ENCODE results near the gene IL36RN. TPM values are rescaled to one million over a fixed set of nuclear protein-coding genes. Genes with fewer than 3 reads are reported as not detected.

The IL36RN gene
- total RNA-seq, 1 donor from 2014 or later: 0.14 TPM

GRCh38 chr2:113098041-113098440 lies 39.0 kb downstream of the IL36RN start:
- Histone ChIP-seq H3K27ac (ENCODE audit: low read depth, low read length) (no peak overlapping the region), H3K4me1 (ENCODE audit: insufficient read depth, low read length) (no peaks in the 10 kb centered on the region), H3K36me3 (ENCODE audit: insufficient read depth, low read length) (no peaks in the 10 kb centered on the region), H3K9ac (ENCODE audit: low read length) (no peak overlapping the region), H3K4me2 (ENCODE audit: low read length) (no peak overlapping the region), H3K4me3 (ENCODE audit: insufficient read depth, low read depth, low read length) (no peak overlapping the region), H4K20me1 (ENCODE audit: insufficient read depth, low read length) (no peaks in the 10 kb centered on the region), H3K9me3 (ENCODE audit: insufficient read depth, low read depth, low read length) (peaks cover 2% of the 10 kb centered on the region), H3K79me2 (ENCODE audit: insufficient read depth, low read length) (no peaks in the 10 kb centered on the region), H2AFZ (ENCODE audit: low read depth, low read length) (no peak overlapping the region), H3K27me3 (ENCODE audit: insufficient read depth, low read length) (peaks cover 4% of the 10 kb centered on the region)
- H3K27me3 Mint-ChIP-seq (ENCODE audit: low read depth, unreplicated experiment): peaks cover 6% of the 10 kb centered on the region
- no peak overlapping the region for H3K27ac Mint-ChIP-seq (ENCODE audit: unreplicated experiment)
- no peak for FAIRE-seq
- H3K36me3 Mint-ChIP-seq (ENCODE audit: low read depth, unreplicated experiment): no peaks in the 10 kb centered on the region
- H3K4me3 Mint-ChIP-seq (ENCODE audit: unreplicated experiment): no peak overlapping the region
- peaks cover 8% of the 10 kb centered on the region for H3K9me3 Mint-ChIP-seq (ENCODE audit: unreplicated experiment)
- no peak for DNase-seq (ENCODE audit: low read depth)
- H3K4me1 Mint-ChIP-seq (ENCODE audit: low read depth, unreplicated experiment): no peaks in the 10 kb centered on the region
- TF ChIP-seq EZH2 (IDR thresholded peaks at IDR 0.05; ENCODE audit: insufficient read depth, low read length): no peak
- TF ChIP-seq CTCF (IDR thresholded peaks at IDR 0.05; ENCODE audit: insufficient read depth, low read depth, low read length): no peak

DNA sequence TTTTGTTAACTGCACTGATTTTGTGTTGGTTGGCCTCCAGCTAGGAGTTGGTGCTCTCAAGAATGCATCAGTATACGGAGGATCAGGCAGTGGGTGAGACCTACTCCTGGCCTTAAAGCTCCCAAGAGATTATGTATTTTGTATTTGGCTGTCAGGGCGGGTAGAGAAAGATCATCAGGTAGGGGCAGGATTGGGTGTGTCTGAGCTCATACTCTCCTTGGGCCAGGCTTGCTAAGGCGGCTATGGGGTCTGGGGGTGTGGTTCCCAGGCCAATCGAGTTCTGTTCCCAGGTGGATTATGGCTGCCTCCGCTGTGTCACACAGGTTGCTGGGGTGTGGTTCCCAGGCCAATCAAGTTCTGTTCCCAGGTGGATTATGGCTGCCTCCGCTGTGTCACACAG lies 39.5 kb downstream of the IL36RN start:
- Mint-ChIP-seq H3K27ac (ENCODE audit: unreplicated experiment) (no peak overlapping the region), H3K4me3 (ENCODE audit: unreplicated experiment) (no peak overlapping the region), H3K4me1 (ENCODE audit: low read depth, unreplicated experiment) (peaks cover under 1% of the 10 kb centered on the region), H3K9me3 (ENCODE audit: unreplicated experiment) (peaks cover 8% of the 10 kb centered on the region), H3K36me3 (ENCODE audit: low read depth, unreplicated experiment) (no peaks in the 10 kb centered on the region), H3K27me3 (ENCODE audit: low read depth, unreplicated experiment) (peaks cover 2% of the 10 kb centered on the region)
- H3K4me1 ChIP-seq (ENCODE audit: insufficient read depth, low read length): no peaks in the 10 kb centered on the region
- H3K79me2 ChIP-seq (ENCODE audit: insufficient read depth, low read length): no peaks in the 10 kb centered on the region
- no peaks in the 10 kb centered on the region for H4K20me1 ChIP-seq (ENCODE audit: insufficient read depth, low read length)
- H3K4me3 ChIP-seq (ENCODE audit: insufficient read depth, low read depth, low read length): no peak overlapping the region
- H3K36me3 ChIP-seq (ENCODE audit: insufficient read depth, low read length): no peaks in the 10 kb centered on the region
- no peak for TF ChIP-seq CTCF (IDR thresholded peaks at IDR 0.05; ENCODE audit: insufficient read depth, low read depth, low read length)
- no peak for TF ChIP-seq EZH2 (IDR thresholded peaks at IDR 0.05; ENCODE audit: insufficient read depth, low read length)
- H3K9me3 ChIP-seq (ENCODE audit: insufficient read depth, low read depth, low read length): no peaks in the 10 kb centered on the region
- no peak overlapping the region for H3K27ac ChIP-seq (ENCODE audit: low read depth, low read length)
- no peak overlapping the region for H2AFZ ChIP-seq (ENCODE audit: low read depth, low read length)
- FAIRE-seq: no peak
- H3K9ac ChIP-seq (ENCODE audit: low read length): no peak overlapping the region
- DNase-seq (ENCODE audit: low read depth): no peak
- no peak overlapping the region for H3K4me2 ChIP-seq (ENCODE audit: low read length)
- peaks cover 4% of the 10 kb centered on the region for H3K27me3 ChIP-seq (ENCODE audit: insufficient read depth, low read length)

- FAIRE-seq (no peak), DNase-seq (ENCODE audit: low read depth) (no peak)
- Histone ChIP-seq H3K36me3 (ENCODE audit: insufficient read depth, low read length) (no peaks in the 10 kb centered on the region), H3K4me3 (ENCODE audit: insufficient read depth, low read depth, low read length) (no peak overlapping the region), H4K20me1 (ENCODE audit: insufficient read depth, low read length) (no peaks in the 10 kb centered on the region), H3K4me1 (ENCODE audit: insufficient read depth, low read length) (no peaks in the 10 kb centered on the region), H3K4me2 (ENCODE audit: low read length) (no peak overlapping the region), H3K9me3 (ENCODE audit: insufficient read depth, low read depth, low read length) (no peaks in the 10 kb centered on the region), H3K27ac (ENCODE audit: low read depth, low read length) (no peak overlapping the region), H3K79me2 (ENCODE audit: insufficient read depth, low read length) (no peaks in the 10 kb centered on the region), H3K9ac (ENCODE audit: low read length) (no peak overlapping the region), H2AFZ (ENCODE audit: low read depth, low read length) (no peak overlapping the region), H3K27me3 (ENCODE audit: insufficient read depth, low read length) (peaks cover 2% of the 10 kb centered on the region)
- Mint-ChIP-seq H3K27ac (ENCODE audit: unreplicated experiment) (no peak overlapping the region), H3K9me3 (ENCODE audit: unreplicated experiment) (peaks cover 11% of the 10 kb centered on the region), H3K4me3 (ENCODE audit: unreplicated experiment) (no peak overlapping the region), H3K36me3 (ENCODE audit: low read depth, unreplicated experiment) (peaks cover 5% of the 10 kb centered on the region), H3K27me3 (ENCODE audit: low read depth, unreplicated experiment) (no peaks in the 10 kb centered on the region), H3K4me1 (ENCODE audit: low read depth, unreplicated experiment) (peaks cover 17% of the 10 kb centered on the region)
- TF ChIP-seq EZH2 (IDR thresholded peaks at IDR 0.05; ENCODE audit: insufficient read depth, low read length) (no peak), CTCF (IDR thresholded peaks at IDR 0.05; ENCODE audit: insufficient read depth, low read depth, low read length) (no peak)
Measured at GRCh38 chr2:113102133-113102532, 43.1 kb downstream of the IL36RN start.
